HG03432 (cell line): ENCODE data around the gene SELENOM.
"Not testable (repeated sequence)": the region's sequence is repeated elsewhere in the genome, so short reads cannot be mapped to it uniquely, and the experiment has no call there.

Experiments used
- ATAC-seq: cut with Tn5 transposase; IDR thresholded peaks from one replicate; pipeline ENCODE4 v1.9.1; 2021; ENCODE audit warnings: mild to moderate bottlenecking, moderate library complexity; ENCODE audit not compliant: unreplicated experiment

Gene SELENOM

DNA sequence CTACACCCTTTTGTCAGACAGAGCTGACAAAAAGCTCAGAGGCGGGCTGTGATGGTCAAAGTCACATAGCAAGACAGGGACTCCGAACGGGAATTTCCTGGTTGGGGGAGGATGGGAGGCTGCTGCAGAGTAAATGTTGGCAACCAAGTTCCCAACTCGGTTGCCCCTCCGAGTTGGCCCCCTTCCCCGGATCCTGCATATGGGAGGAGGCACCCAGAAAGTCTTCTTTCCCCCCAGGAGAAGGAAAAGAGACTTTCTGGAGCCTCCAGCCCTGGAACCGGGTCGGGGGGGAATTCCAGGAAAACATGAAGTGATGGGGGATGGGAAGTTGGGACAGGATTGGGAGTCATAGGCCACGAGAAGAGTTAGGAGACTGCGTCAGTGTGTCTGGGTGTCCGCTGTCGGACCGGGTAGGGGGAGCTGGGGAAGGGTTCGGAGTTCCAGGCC lies 614 bp downstream of the SELENOM start:
- no peak for ATAC-seq

DNA sequence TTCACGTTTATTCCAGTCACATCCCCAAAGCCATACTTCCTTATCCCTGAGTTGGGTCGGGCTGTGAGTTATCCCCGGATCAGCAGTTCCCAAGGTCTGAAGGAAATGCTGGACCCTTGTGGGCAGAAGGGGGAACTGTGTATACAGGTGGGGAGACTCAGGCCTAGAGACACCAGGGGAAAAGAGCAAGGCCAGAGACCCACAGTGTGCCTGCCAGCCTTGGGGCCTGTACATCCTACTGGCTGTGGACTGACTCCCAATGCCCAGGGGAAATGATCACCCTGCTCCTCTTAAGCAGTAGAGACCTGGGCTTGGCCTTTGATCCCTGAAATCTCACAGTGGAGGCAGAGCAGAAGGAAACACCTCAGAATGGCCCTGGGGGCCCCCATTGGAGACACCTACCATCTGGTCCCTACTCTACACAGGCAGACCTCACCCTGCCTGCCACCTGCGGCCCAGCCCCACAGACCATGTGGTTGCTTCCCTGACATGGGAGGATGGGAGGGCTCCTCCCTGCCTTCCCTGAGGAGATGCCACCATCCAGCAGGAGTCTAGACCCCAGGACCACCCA lies 1.3 kb downstream of the SELENOM start:
- no peak for ATAC-seq

GRCh38 chr22:31105282-31105929 lies 2.0 kb downstream of the SELENOM start:
- ATAC-seq = no peak

DNA sequence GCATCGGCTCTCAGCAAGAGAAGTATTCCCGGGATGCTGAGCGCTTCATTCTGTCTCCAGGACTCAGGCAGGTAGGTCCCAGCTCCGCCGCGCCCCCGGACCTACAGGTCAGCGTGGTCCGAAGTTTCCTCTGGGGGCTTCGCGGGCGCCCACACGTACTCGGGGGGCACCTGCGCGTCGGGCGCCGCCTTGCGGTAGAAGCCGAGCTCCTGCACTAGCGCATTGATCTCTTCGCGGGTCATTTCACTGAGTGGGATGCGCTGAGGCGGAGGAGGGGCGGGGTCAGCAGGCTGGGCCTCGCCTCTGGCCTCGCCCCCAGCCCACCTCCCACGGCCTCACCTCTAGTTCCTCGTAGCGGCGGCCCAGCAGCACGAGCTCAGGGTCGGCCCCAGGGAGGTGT lies 2.5 kb downstream of the SELENOM start:
- no peak for ATAC-seq

GRCh38 chr22:31103899-31104694 lies 3.3 kb downstream of the SELENOM start:
- ATAC-seq = no peak

- no peak for ATAC-seq
Observed at GRCh38 chr22:31103111-31103510, 4.3 kb downstream of the SELENOM start.

DNA sequence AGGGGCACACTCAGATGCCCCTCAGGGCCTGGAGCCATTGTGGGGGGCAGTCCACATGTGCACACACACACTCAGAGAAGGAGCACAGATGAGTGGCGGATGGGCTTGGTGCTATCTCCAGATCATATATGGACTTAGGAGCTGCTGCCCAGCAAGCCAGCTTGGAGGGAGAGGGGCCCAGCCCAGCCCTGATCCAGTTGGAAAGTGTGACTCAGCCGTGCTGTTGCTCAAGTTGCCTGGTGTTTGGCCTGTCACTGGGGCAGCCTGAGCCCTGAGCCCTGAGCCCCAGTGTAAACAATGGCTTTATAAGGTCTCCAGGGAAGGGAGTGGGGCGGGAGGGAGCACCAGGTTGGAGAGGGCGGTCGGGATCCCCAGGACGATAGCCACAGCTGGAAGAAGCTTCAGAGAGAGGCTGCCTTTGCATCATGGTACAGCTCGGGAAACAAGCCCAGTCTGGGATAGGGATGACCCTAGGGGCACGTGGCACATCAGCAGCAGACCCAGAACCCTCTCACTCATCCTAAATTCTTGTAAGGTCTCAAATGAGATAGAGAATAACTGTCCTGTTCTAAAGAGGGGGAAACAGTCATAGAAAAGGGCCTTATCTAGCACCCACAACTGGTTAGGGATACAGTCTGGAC lies 4.8 kb downstream of the SELENOM start:
- no peak for ATAC-seq

DNA sequence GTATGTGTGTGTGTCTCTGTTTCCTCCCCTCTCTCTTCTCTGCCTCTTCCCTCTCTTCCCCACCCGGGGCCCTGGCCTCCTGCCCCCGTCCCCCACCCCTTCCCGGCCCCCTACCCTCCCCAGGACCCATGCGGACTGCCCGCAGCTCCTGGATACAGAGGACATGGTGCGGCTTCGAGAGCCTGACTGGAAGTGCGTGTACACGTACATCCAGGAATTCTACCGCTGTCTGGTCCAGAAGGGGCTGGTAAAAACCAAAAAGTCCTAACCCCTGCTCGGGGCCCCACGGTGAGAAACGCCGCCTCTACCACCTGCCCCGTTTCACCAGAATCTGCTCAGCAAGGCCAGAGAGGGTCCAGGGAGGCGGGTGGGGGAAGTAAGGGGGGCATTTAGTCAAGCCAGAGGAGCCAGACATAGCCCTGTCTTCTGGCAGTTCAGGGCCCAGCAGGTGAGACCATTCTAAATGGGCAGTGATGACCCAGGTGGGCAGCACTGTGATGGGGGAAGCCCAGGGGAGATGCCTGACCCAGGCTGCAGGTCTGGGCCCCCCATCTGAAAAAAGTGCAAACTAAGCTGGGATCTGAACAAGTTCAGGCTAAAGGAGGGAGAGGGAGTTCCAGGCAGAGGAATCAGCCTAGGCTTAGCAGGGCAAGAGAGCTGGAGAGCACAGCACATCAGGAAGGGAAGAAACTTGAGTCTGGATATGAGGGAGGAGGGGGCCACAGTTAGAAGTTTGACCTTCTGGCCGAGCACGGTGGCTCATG lies 6.4 kb downstream of the SELENOM start:
- ATAC-seq = no peak

- no peak for ATAC-seq
Observed at GRCh38 chr22:31099841-31100761, 7.3 kb downstream of the SELENOM start.

DNA sequence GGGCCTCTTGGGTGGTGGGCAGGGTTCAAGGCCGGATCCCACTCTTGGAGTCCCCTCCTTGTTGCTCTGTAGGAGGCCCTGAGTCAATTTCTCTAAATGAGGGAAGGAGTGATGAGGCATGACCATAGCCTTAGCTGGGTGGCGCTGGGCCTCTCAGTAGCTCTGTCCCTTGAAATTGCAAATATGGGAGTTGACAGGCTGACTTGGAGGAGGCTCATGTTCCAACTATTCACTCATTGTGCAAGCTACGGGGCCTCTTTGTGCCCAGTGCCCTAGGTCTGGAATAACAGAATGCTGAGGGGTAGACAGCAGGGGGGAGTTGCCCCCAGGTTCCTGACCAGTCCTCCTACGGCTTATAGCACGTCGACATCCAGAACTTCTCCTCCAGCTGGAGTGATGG lies 8.0 kb downstream of the SELENOM start:
- ATAC-seq = no peak

- no peak for ATAC-seq
Observed at GRCh38 chr22:31098632-31099110, 8.7 kb downstream of the SELENOM start.

DNA sequence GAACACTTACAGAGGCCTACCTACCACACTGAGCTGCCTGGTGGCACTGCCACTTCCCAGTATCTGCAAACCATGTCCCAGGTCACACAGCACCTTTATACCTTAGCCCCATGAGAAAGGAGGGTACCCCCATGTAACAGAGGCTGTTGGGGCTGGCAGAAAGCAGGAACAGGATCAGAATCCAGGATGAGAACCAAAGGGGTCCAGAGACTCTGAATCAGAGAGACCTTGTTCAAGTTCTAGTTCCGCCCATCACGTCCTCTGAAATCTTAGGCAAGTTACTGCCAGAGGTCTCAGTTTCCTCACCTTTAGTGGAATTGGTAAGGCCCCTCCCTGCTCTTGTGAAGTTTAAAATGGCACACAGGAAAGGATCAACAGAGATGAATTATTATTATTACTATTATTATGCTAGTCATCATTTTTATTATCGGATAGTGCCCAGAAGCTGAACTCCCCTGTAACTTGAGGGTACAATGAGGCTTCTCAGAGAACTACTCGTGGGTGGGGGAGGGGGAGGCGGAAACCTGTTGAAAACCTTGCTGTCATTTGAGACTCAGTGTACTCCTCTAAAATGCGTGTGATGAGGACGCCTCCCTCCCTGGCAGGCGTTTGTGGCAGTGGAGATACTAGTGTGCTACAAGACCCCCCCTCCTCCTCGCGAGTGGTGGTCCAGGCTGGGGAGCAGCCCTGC lies 9.3 kb downstream of the SELENOM start:
- no peak for ATAC-seq

GRCh38 chr22:31097539-31097938 lies 9.8 kb downstream of the SELENOM start:
- ATAC-seq = not testable (repeated sequence)

GRCh38 chr22:31096657-31097279 lies 10.6 kb downstream of the SELENOM start:
- ATAC-seq = no peak

- no peak for ATAC-seq
Observed at GRCh38 chr22:31095637-31096249, 11.6 kb downstream of the SELENOM start.

GRCh38 chr22:31094741-31095140 lies 12.6 kb downstream of the SELENOM start:
- no peak for ATAC-seq

DNA sequence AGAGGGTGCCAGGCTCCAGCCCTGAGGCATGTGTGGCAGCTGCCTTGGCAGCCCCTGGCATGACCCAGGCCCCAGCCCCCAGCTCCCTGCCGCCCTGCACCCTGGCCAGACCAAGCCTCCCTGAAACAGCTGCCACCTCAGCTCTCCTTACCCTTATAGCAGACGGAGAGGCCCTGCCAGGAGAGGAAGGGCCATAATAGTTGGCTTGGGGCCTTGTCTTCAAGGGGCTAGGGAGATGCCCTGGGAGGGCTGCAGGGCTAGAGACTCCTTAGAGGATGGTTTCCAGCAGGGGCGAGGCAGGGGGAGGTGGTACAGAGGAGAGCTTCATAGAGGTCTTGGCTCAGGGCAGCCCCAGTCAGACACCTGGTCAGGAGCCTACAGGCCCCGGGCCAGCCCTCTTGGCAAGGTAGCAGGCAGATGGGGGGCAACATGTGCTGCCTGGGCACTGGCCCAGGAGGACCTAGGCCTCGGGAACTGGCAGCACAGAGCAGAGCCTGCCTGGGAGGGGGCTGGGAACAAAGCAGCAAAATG lies 13.3 kb downstream of the SELENOM start:
- no peak for ATAC-seq
